GM18505 (cell line): ENCODE data around the gene NXPH3.

Experiments
- ATAC-seq: cut with Tn5 transposase; IDR thresholded peaks from one replicate; pipeline ENCODE4 v1.9.1; 2021; ENCODE audit not compliant: unreplicated experiment
- POLR2A ChIP-seq: IDR thresholded peaks from 4 replicates; pipeline ENCODE4 v1.6.1; 2011; ENCODE audit warnings: borderline replicate concordance; ENCODE audit not compliant: insufficient read depth, insufficient read length; ENCODE audit errors: extremely low read depth

Gene NXPH3

GRCh38 chr17:49582789-49583188 is 7.1 kb downstream of the NXPH3 start:
- TF ChIP-seq POLR2A, result no peak
- no peak for ATAC-seq

GRCh38 chr17:49583226-49583625 is 7.6 kb downstream of the NXPH3 start:
- TF ChIP-seq POLR2A, result no peak
- no peak for ATAC-seq

GRCh38 chr17:49583889-49584288 is 8.2 kb downstream of the NXPH3 start:
- ATAC-seq, result no peak
- no peak for TF ChIP-seq POLR2A

GRCh38 chr17:49585422-49586027 is 9.9 kb downstream of the NXPH3 start:
- ATAC-seq, result no peak

GRCh38 chr17:49587366-49588073 is 11.8 kb downstream of the NXPH3 start:
- no peak for TF ChIP-seq POLR2A
- no peak for ATAC-seq

More at GRCh38 chr17:49585422-49586027, 9.9 kb downstream of the NXPH3 start:
- no peak for TF ChIP-seq POLR2A

GRCh38 chr17:49588312-49588711 is 12.6 kb downstream of the NXPH3 start:
- ATAC-seq, result no peak
- TF ChIP-seq POLR2A, result no peak

GRCh38 chr17:49588726-49589576 is 13.3 kb downstream of the NXPH3 start:
- ATAC-seq, result no peak
- no peak for TF ChIP-seq POLR2A

GRCh38 chr17:49589577-49589927 is 13.9 kb downstream of the NXPH3 start:
- ATAC-seq, result no peak
- no peak for TF ChIP-seq POLR2A

- no peak for ATAC-seq
- no peak for TF ChIP-seq POLR2A
These were observed 15.2 kb downstream of the NXPH3 start for GRCh38 chr17:49590874-49591273.

GRCh38 chr17:49592263-49592662 is 16.6 kb downstream of the NXPH3 start:
- ATAC-seq, result no peak
- no peak for TF ChIP-seq POLR2A

GRCh38 chr17:49595328-49595727 is 19.7 kb downstream of the NXPH3 start:
- no peak for TF ChIP-seq POLR2A
- no peak for ATAC-seq

- TF ChIP-seq POLR2A, result no peak
- no peak for ATAC-seq
These were observed 20.3 kb downstream of the NXPH3 start for GRCh38 chr17:49595980-49596379.

GRCh38 chr17:49596613-49597244 is 21.1 kb downstream of the NXPH3 start:
- no peak for ATAC-seq
- TF ChIP-seq POLR2A, result no peak
